ENCODE measurements around the gene PRKCSH. TPM values are rescaled to one million over a fixed set of nuclear protein-coding genes. Genes with fewer than 3 reads are reported as not detected.
"Not testable (repeated sequence)": the region's sequence is repeated elsewhere in the genome, so short reads cannot be mapped to it uniquely, and the experiment has no call there.

PRKCSH gene
- total RNA-seq, 1 experiment from 2014 or later = 399 TPM

DNA sequence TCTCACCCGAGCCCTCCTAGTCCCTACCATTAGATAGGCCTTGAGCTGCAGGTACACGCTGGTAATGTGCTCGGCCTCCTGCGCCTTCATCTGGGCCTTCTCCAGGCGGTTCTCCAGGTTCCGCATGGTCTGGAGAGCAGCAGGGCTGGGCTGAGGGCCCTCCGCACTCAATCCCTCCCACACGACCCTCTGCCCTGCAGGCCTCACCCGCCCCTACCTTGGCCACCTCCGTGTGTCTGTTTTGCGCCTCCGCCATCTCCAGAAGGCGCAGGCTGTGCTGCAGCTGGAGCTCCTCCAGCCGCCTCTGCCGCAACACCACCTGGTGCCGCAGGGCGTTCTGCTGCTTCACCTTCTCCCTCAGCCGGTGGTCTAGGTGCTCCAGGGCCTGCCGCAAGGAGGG lies 8.8 kb upstream of the PRKCSH start:
- ChIA-PET POLR2A (no interaction called here), CTCF (no interaction called here)
- no peak for ATAC-seq
- intact Hi-C loops (cut with micrococcal nuclease; ENCODE audit: unreplicated experiment) = no loop called here
- no peak for DNase-seq (ENCODE audit: low read depth, low spot score)
- H3K36me3 ChIP-seq (ENCODE audit: control insufficient read depth, insufficient read depth, low read length) = no peaks in the 10 kb centered on the region
- H3K4me3 ChIP-seq (ENCODE audit: low read depth in 2 of 2, low read length in 2 of 2) = no peak overlapping the region
- TF ChIP-seq SIN3A (IDR thresholded peaks at IDR 0.05; ENCODE audit: borderline replicate concordance, insufficient read depth, low read depth, low read length) = no peak
- TF ChIP-seq, protein P1, sequence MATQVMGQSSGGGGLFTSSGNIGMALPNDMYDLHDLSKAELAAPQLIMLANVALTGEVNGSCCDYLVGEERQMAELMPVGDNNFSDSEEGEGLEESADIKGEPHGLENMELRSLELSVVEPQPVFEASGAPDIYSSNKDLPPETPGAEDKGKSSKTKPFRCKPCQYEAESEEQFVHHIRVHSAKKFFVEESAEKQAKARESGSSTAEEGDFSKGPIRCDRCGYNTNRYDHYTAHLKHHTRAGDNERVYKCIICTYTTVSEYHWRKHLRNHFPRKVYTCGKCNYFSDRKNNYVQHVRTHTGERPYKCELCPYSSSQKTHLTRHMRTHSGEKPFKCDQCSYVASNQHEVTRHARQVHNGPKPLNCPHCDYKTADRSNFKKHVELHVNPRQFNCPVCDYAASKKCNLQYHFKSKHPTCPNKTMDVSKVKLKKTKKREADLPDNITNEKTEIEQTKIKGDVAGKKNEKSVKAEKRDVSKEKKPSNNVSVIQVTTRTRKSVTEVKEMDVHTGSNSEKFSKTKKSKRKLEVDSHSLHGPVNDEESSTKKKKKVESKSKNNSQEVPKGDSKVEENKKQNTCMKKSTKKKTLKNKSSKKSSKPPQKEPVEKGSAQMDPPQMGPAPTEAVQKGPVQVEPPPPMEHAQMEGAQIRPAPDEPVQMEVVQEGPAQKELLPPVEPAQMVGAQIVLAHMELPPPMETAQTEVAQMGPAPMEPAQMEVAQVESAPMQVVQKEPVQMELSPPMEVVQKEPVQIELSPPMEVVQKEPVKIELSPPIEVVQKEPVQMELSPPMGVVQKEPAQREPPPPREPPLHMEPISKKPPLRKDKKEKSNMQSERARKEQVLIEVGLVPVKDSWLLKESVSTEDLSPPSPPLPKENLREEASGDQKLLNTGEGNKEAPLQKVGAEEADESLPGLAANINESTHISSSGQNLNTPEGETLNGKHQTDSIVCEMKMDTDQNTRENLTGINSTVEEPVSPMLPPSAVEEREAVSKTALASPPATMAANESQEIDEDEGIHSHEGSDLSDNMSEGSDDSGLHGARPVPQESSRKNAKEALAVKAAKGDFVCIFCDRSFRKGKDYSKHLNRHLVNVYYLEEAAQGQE (IDR thresholded peaks at IDR 0.05; ENCODE audit: insufficient read depth in 1 of 2, low read depth in 2 of 2, low read length in 1 of 2) = no peak
- TF ChIP-seq, protein P2, sequence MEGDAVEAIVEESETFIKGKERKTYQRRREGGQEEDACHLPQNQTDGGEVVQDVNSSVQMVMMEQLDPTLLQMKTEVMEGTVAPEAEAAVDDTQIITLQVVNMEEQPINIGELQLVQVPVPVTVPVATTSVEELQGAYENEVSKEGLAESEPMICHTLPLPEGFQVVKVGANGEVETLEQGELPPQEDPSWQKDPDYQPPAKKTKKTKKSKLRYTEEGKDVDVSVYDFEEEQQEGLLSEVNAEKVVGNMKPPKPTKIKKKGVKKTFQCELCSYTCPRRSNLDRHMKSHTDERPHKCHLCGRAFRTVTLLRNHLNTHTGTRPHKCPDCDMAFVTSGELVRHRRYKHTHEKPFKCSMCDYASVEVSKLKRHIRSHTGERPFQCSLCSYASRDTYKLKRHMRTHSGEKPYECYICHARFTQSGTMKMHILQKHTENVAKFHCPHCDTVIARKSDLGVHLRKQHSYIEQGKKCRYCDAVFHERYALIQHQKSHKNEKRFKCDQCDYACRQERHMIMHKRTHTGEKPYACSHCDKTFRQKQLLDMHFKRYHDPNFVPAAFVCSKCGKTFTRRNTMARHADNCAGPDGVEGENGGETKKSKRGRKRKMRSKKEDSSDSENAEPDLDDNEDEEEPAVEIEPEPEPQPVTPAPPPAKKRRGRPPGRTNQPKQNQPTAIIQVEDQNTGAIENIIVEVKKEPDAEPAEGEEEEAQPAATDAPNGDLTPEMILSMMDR (IDR thresholded peaks at IDR 0.05) = no peak
- TF ChIP-seq TCF7L2 (IDR thresholded peaks at IDR 0.05; ENCODE audit: low read depth, low read length) = no peak
- TF ChIP-seq POLR2AphosphoS5 (IDR thresholded peaks at IDR 0.05; ENCODE audit: low read depth, low read length) = no peak
- no peak overlapping the region for H3K27ac ChIP-seq (ENCODE audit: low read length)
- no TSS peak for BruUV-seq (replicated peaks)
- no peaks in the 10 kb centered on the region for H3K4me1 ChIP-seq (ENCODE audit: control insufficient read depth, insufficient read depth, low read length)
- in situ Hi-C loops (cut with HindIII; ENCODE audit: low pct_unique_long_range_greater_than_20kb, low sequenced_read_pairs) = no loop called here
- H3K9me3 ChIP-seq (ENCODE audit: control insufficient read depth, insufficient read depth, low read depth, low read length) = no peaks in the 10 kb centered on the region
- H3K27me3 ChIP-seq (ENCODE audit: control insufficient read depth, insufficient read depth, low read length) = no peaks in the 10 kb centered on the region

DNA sequence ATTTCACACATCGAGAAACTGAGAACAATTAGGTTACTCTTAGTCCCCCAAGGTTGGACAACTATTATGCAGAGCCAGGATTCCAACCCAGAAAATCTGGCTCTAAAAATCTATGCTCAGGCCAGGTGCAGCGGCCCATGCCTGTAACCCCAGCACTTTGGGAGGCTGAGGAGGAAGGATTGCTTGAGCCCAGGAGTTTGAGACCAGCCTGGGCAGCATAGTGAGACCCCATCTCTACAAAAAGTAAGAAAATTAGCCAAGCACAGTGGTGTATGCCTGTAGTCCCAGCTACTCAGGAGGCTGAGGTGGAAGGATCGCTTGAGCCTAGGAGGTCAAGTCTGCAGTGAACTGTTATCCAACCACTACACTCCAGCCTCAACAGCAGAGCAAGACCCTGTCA lies 1.9 kb upstream of the PRKCSH start:
- H3K4me3 ChIP-seq (ENCODE audit: low read depth in 2 of 2, low read length in 2 of 2); CTCF ChIA-PET; DNase-seq (ENCODE audit: low read depth, low spot score); H3K36me3 ChIP-seq (ENCODE audit: control insufficient read depth, insufficient read depth, low read length); H3K9me3 ChIP-seq (ENCODE audit: control insufficient read depth, insufficient read depth, low read depth, low read length); in situ Hi-C loops (cut with HindIII; ENCODE audit: low pct_unique_long_range_greater_than_20kb, low sequenced_read_pairs); H3K4me1 ChIP-seq (ENCODE audit: control insufficient read depth, insufficient read depth, low read length); H3K27ac ChIP-seq (ENCODE audit: low read length); BruUV-seq (replicated peaks); ATAC-seq; intact Hi-C loops (cut with micrococcal nuclease; ENCODE audit: unreplicated experiment); H3K27me3 ChIP-seq (ENCODE audit: control insufficient read depth, insufficient read depth, low read length); POLR2A ChIA-PET: not testable (repeated sequence)

DNA sequence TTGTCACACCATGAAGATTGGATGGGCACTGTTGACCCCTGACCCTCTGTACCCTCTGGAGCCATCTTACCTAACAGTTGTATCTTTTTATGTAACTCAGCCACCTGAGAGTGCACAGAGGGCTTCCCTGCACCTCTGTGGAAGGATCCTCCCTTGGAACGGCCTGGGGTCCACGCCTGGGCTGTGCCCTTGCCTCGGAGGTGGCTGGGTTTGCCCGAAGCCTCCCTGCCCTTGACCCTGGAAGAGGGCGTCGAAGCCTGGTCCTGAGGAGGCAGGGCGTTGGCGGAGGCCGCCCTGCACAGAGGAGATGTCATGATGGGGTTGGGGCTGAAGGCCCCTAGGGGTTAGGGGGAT lies 755 bp upstream of the PRKCSH start:
- intact Hi-C loops (cut with micrococcal nuclease; ENCODE audit: unreplicated experiment) = no loop called here
- Histone ChIP-seq H3K4me3 (ENCODE audit: low read depth in 2 of 2, low read length in 2 of 2) (peak overlapping the region; percentile 89 to 91), H3K27ac (ENCODE audit: low read length) (peak overlapping the region; percentile 82), H3K4me1 (ENCODE audit: control insufficient read depth, insufficient read depth, low read length) (peaks cover 9% of the 10 kb centered on the region), H3K27me3 (ENCODE audit: control insufficient read depth, insufficient read depth, low read length) (no peaks in the 10 kb centered on the region), H3K36me3 (ENCODE audit: control insufficient read depth, insufficient read depth, low read length) (no peaks in the 10 kb centered on the region; the same call in 1 of the 2 replicates), H3K9me3 (ENCODE audit: control insufficient read depth, insufficient read depth, low read depth, low read length) (no peaks in the 10 kb centered on the region)
- TF ChIP-seq, protein P2 (IDR thresholded peaks at IDR 0.05) = no peak
- TF ChIP-seq SIN3A (IDR thresholded peaks at IDR 0.05; ENCODE audit: borderline replicate concordance, insufficient read depth, low read depth, low read length) (no peak), TCF7L2 (IDR thresholded peaks at IDR 0.05; ENCODE audit: low read depth, low read length) (no peak), POLR2AphosphoS5 (IDR thresholded peaks at IDR 0.05; ENCODE audit: low read depth, low read length) (no peak)
- TF ChIP-seq, protein P1 (IDR thresholded peaks at IDR 0.05; ENCODE audit: insufficient read depth in 1 of 2, low read depth in 2 of 2, low read length in 1 of 2) = no peak
- BruUV-seq (replicated peaks) = no TSS peak
- ChIA-PET POLR2A (interaction anchor here (0.5 kb wide), 1 partner anchor 29 kb away, joined by 4 read pairs; no protein-coding TSS in a partner anchor), CTCF (interaction anchor here (0.9 kb wide), 1 partner anchor 18 kb away, joined by 3 read pairs; no protein-coding TSS in a partner anchor)
- DNase-seq (ENCODE audit: low read depth, low spot score) (no peak), ATAC-seq (peak; percentile 44)
- in situ Hi-C loops (cut with HindIII; ENCODE audit: low pct_unique_long_range_greater_than_20kb, low sequenced_read_pairs) = no loop called here

All from Panc1 (cell line).